ENCODE results near the gene GSDMA. TPM values are rescaled to one million over a fixed set of nuclear protein-coding genes. Genes with fewer than 3 reads are reported as not detected.
A peak's percentile ranks its signal among the peaks of the same experiment; 100 is the strongest.
"Not testable (repeated sequence)": the region's sequence is repeated elsewhere in the genome, so short reads cannot be mapped to it uniquely, and the experiment has no call there.

Gene GSDMA
- total RNA-seq, 1 experiment from 2014 or later = not detected

GRCh38 chr17:39981766-39982375 is 19.1 kb downstream of the GSDMA start:
- no peak for DNase-seq
- Histone ChIP-seq H3K36me3 (peaks cover 27% of the 10 kb centered on the region), H3K4me3 (peak overlapping the region; percentile 78), H3K27ac (peak overlapping the region; percentile 88; the same call in 1 of the 2 replicates), H3K4me1 (peaks cover 10% of the 10 kb centered on the region), H3K9me3 (replicated peaks) (no peaks in the 10 kb centered on the region), H3K27me3 (no peaks in the 10 kb centered on the region)

- no peak overlapping the region for H3K27ac ChIP-seq
- H3K27me3 ChIP-seq = no peaks in the 10 kb centered on the region
- no peaks in the 10 kb centered on the region for H3K4me1 ChIP-seq
- no peaks in the 10 kb centered on the region for H3K9me3 ChIP-seq (replicated peaks)
- peaks cover 74% of the 10 kb centered on the region for H3K36me3 ChIP-seq
- H3K4me3 ChIP-seq = no peak overlapping the region
- no peak for DNase-seq
Measured at GRCh38 chr17:39988206-39988810, 25.5 kb downstream of the GSDMA start.

- no peak overlapping the region for H3K4me3 ChIP-seq
- no peak for DNase-seq
- H3K36me3 ChIP-seq = peaks cover 60% of the 10 kb centered on the region
- H3K27me3 ChIP-seq = no peaks in the 10 kb centered on the region
- H3K27ac ChIP-seq = no peak overlapping the region
- no peaks in the 10 kb centered on the region for H3K4me1 ChIP-seq
- H3K9me3 ChIP-seq (replicated peaks) = no peaks in the 10 kb centered on the region
Measured at GRCh38 chr17:39994448-39994847, 31.6 kb downstream of the GSDMA start.

GRCh38 chr17:39995438-39995837 is 32.6 kb downstream of the GSDMA start:
- Histone ChIP-seq H3K27me3 (no peaks in the 10 kb centered on the region), H3K4me1 (no peaks in the 10 kb centered on the region), H3K27ac (no peak overlapping the region), H3K9me3 (replicated peaks) (no peaks in the 10 kb centered on the region), H3K36me3 (peaks cover 54% of the 10 kb centered on the region), H3K4me3 (no peak overlapping the region)
- no peak for DNase-seq

- Histone ChIP-seq H3K4me1 (no peaks in the 10 kb centered on the region), H3K27me3 (no peaks in the 10 kb centered on the region), H3K4me3 (no peak overlapping the region), H3K27ac (no peak overlapping the region), H3K9me3 (replicated peaks) (no peaks in the 10 kb centered on the region), H3K36me3 (peaks cover 47% of the 10 kb centered on the region)
- DNase-seq = no peak
Measured at GRCh38 chr17:39996162-39996561, 33.4 kb downstream of the GSDMA start.

- Histone ChIP-seq H3K36me3 (peaks cover 42% of the 10 kb centered on the region), H3K4me3 (no peak overlapping the region), H3K4me1 (no peaks in the 10 kb centered on the region), H3K9me3 (replicated peaks) (no peaks in the 10 kb centered on the region), H3K27ac (no peak overlapping the region), H3K27me3 (no peaks in the 10 kb centered on the region)
- DNase-seq = no peak
Measured at GRCh38 chr17:39996800-39997199, 34.0 kb downstream of the GSDMA start.

- no peaks in the 10 kb centered on the region for H3K27me3 ChIP-seq
- no peaks in the 10 kb centered on the region for H3K4me1 ChIP-seq
- H3K36me3 ChIP-seq = peaks cover 37% of the 10 kb centered on the region
- no peak for DNase-seq
- no peak overlapping the region for H3K4me3 ChIP-seq
- no peaks in the 10 kb centered on the region for H3K9me3 ChIP-seq (replicated peaks)
- no peak overlapping the region for H3K27ac ChIP-seq
Measured at GRCh38 chr17:39997543-39997942, 34.7 kb downstream of the GSDMA start.

- no peaks in the 10 kb centered on the region for H3K27me3 ChIP-seq
- H3K4me3 ChIP-seq = no peak overlapping the region
- H3K4me1 ChIP-seq = no peaks in the 10 kb centered on the region
- H3K9me3 ChIP-seq (replicated peaks) = no peaks in the 10 kb centered on the region
- H3K36me3 ChIP-seq = peaks cover 23% of the 10 kb centered on the region
- no peak for DNase-seq
- no peak overlapping the region for H3K27ac ChIP-seq
Measured at GRCh38 chr17:39999067-39999466, 36.3 kb downstream of the GSDMA start.

- no peak overlapping the region for H3K27ac ChIP-seq
- H3K27me3 ChIP-seq = no peaks in the 10 kb centered on the region
- H3K4me3 ChIP-seq = no peak overlapping the region
- H3K9me3 ChIP-seq (replicated peaks) = no peaks in the 10 kb centered on the region
- peaks cover 6% of the 10 kb centered on the region; the same call in 1 of the 2 replicates for H3K4me1 ChIP-seq
- DNase-seq = no peak
- H3K36me3 ChIP-seq = peaks cover 16% of the 10 kb centered on the region
Measured at GRCh38 chr17:40000161-40000560, 37.4 kb downstream of the GSDMA start.

- not testable (repeated sequence) for H3K36me3 ChIP-seq, DNase-seq, H3K27me3 ChIP-seq
Measured at GRCh38 chr17:40001335-40001734, 38.5 kb downstream of the GSDMA start.

GRCh38 chr17:40004072-40004471 is 41.3 kb downstream of the GSDMA start:
- no peak overlapping the region for H3K27ac ChIP-seq

More at GRCh38 chr17:40001335-40001734, 38.5 kb downstream of the GSDMA start:
- H3K27ac ChIP-seq; H3K4me1 ChIP-seq; H3K9me3 ChIP-seq (replicated peaks); H3K4me3 ChIP-seq: not testable (repeated sequence)

GRCh38 chr17:40004712-40005111 is 41.9 kb downstream of the GSDMA start:
- Histone ChIP-seq H3K27me3 (no peaks in the 10 kb centered on the region), H3K9me3 (replicated peaks) (no peaks in the 10 kb centered on the region), H3K4me1 (peaks cover 6% of the 10 kb centered on the region; the same call in 1 of the 2 replicates), H3K36me3 (no peaks in the 10 kb centered on the region), H3K27ac (no peak overlapping the region), H3K4me3 (no peak overlapping the region)
- no peak for DNase-seq

More at GRCh38 chr17:40004072-40004471, 41.3 kb downstream of the GSDMA start:
- Histone ChIP-seq H3K4me3 (no peak overlapping the region), H3K9me3 (replicated peaks) (no peaks in the 10 kb centered on the region), H3K4me1 (peaks cover 6% of the 10 kb centered on the region; the same call in 1 of the 2 replicates), H3K36me3 (no peaks in the 10 kb centered on the region), H3K27me3 (no peaks in the 10 kb centered on the region)
- no peak for DNase-seq

GRCh38 chr17:40005520-40005919 is 42.7 kb downstream of the GSDMA start:
- no peak overlapping the region for H3K27ac ChIP-seq
- H3K4me1 ChIP-seq = peaks cover 6% of the 10 kb centered on the region; the same call in 1 of the 2 replicates
- no peaks in the 10 kb centered on the region for H3K9me3 ChIP-seq (replicated peaks)
- DNase-seq = no peak
- H3K4me3 ChIP-seq = no peak overlapping the region
- no peaks in the 10 kb centered on the region for H3K27me3 ChIP-seq
- no peaks in the 10 kb centered on the region for H3K36me3 ChIP-seq

- peaks cover 11% of the 10 kb centered on the region for H3K4me1 ChIP-seq
- not testable (repeated sequence) for H3K4me3 ChIP-seq; H3K27me3 ChIP-seq; H3K9me3 ChIP-seq (replicated peaks); H3K27ac ChIP-seq; DNase-seq; H3K36me3 ChIP-seq
Measured at GRCh38 chr17:40010946-40011500, 48.2 kb downstream of the GSDMA start.

- H3K27me3 ChIP-seq; DNase-seq; H3K9me3 ChIP-seq (replicated peaks); H3K4me3 ChIP-seq; H3K36me3 ChIP-seq; H3K27ac ChIP-seq: not testable (repeated sequence)
- peaks cover 11% of the 10 kb centered on the region for H3K4me1 ChIP-seq
Measured at GRCh38 chr17:40012017-40012647, 49.3 kb downstream of the GSDMA start.
